Coronary artery (tissue), 2 donors: Measurements from ENCODE around the gene SMAD6.

Experiments used
- DNase-seq: peaks from one replicate; pipeline ENCODE4 v3.0.0-alpha.2; 2017; ENCODE audit warnings: low spot score
- H3K27ac ChIP-seq, 2 donors: fragments of 200-600 bp; sonication (generic); one replicate each; pipeline ENCODE4 v1.5.1; 2016 to 2019
- H3K4me3 ChIP-seq: fragments of 200-600 bp; sonication (generic); 2 replicates; pipeline ENCODE4 v1.5.1; 2016; ENCODE audit warnings: mild to moderate bottlenecking, moderate library complexity
- TF ChIP-seq, protein P1 (sequence below): fragments of 200-600 bp; sonication (generic); IDR thresholded peaks from one replicate; pipeline ENCODE4 v1.5.1; 2019; ENCODE audit warnings: antibody characterized with exemption

Gene SMAD6

DNA sequence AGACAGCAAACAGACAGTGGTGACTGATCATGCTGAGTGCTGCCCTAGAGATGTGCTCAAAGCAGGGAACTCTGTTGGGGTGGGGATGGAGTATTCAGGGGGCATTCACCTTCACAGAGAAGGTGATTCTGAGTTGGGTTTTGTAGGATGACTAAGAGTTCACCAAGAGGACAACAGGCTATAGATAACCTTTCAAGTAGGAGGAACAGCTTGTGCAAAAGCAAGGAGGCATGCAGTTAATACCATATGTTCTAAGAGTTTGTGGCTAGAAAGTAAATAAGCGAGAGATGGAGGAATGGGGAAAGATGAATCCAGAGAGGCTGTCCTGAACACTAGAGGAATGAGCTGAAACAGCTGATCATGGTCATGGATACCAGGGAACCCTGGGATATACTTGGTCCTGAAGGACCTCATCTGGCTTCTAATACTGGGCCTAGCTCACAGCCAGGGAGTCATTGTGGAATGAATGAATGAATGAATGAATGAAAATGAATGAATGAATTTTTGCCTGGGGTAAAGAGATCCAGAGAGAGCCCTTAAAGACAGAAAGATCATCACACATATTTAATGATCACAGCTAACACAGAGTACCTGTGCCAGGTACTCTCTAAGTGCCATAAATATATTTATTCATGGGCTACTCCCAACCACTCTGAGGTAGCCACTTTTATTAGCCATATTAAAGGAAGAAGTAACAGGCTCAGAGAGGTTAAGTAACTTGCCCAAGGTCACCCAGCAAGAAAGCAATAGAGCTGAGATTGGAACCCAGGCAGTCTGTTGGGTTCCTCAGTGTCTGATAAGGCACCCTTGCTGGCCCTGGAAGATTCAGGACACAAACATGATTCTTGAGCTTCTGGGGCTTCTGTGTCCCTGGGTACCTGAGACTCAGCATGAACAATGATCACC lies 22.0 kb downstream of the SMAD6 start:
- Histone ChIP-seq H3K4me3 (peak overlapping the region; percentile 5), H3K27ac (peak overlapping the region; percentile 28 to 67)
- TF ChIP-seq, protein P1, sequence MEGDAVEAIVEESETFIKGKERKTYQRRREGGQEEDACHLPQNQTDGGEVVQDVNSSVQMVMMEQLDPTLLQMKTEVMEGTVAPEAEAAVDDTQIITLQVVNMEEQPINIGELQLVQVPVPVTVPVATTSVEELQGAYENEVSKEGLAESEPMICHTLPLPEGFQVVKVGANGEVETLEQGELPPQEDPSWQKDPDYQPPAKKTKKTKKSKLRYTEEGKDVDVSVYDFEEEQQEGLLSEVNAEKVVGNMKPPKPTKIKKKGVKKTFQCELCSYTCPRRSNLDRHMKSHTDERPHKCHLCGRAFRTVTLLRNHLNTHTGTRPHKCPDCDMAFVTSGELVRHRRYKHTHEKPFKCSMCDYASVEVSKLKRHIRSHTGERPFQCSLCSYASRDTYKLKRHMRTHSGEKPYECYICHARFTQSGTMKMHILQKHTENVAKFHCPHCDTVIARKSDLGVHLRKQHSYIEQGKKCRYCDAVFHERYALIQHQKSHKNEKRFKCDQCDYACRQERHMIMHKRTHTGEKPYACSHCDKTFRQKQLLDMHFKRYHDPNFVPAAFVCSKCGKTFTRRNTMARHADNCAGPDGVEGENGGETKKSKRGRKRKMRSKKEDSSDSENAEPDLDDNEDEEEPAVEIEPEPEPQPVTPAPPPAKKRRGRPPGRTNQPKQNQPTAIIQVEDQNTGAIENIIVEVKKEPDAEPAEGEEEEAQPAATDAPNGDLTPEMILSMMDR, result no peak
- DNase-seq, result no peak

DNA sequence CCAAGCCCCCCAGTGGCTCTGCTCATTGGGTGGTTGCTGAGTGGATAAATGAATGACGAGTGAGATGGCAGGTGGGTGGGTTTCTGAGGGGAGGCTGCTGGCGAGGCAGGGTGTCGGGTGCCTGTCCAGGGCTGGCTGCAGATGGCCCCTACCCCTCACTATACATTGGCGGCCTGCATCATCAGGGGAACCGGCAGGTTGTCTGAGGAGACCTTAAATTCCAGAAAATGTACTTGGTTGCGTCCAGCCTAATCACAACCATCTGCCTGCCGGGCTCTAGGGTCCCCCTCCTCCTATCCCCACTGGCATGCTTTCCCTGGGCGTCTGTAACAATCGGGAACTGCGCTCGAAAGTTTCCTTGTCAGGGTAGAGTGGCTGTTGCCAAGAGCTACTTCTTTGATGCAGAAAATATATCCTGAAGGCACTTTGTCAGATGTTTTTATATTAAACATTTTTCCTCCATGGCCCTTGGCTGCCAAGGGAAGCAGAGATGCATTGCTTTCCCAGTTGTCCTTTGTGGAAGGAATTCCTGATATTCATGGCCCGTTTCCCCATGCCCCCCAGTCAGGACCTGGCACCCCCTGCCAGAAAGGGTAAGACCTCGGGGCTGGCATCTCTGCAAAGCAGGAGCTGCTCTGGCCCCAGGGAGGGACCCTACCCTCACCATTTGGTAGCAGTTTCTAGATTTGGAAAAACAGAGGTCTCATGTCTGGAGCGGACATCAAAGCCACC lies 22.9 kb downstream of the SMAD6 start:
- no peak for DNase-seq
- Histone ChIP-seq H3K27ac (peak overlapping the region; percentile 28 to 67), H3K4me3 (peak overlapping the region; percentile 5)
- TF ChIP-seq, protein P1, result no peak

DNA sequence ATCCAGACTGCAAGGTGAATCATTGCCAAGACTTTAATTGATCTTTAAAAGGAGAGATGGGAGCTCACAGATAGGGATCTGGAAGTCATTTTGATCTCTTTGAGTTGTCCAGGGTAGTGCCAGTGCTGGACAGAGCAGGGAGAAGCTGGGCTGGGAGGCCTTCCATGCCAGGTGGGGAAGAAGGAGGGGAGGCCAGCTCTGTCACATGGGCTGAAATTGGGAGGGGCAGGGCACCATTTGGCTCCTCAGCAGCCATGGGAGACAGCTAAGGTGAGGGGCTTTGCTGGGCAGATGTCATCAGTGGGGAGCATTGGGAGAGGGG lies 23.4 kb downstream of the SMAD6 start:
- H3K27ac ChIP-seq, result peak overlapping the region; percentile 28 to 67
- no peak for DNase-seq
- TF ChIP-seq, protein P1, result no peak

DNA sequence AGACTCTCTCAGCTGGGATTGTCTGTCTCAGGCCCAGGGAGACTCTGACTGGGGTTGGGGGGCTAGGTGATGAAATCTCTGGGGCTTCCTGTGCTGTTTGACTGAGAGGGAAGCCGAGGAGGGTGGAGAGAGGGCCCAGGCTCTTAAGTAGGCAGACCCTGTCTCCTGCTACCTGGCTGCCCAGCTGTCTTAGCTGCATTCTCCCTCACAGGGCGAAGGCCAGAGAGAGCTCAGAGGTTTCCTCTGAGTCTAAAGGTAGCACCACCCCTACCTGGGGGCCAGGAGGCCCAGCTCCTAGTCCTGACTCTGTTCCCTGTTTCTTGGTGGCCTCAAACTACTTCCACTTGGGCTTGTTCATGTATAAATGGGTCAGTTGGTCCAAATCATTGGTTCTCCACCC lies 24.4 kb downstream of the SMAD6 start:
- DNase-seq, result no peak
- Histone ChIP-seq H3K4me3 (no peak overlapping the region), H3K27ac (peak overlapping the region; percentile 28 to 67)
- TF ChIP-seq, protein P1, result no peak

More for the DNA sequence above, 23.4 kb downstream of the SMAD6 start:
- no peak overlapping the region for H3K4me3 ChIP-seq

DNA sequence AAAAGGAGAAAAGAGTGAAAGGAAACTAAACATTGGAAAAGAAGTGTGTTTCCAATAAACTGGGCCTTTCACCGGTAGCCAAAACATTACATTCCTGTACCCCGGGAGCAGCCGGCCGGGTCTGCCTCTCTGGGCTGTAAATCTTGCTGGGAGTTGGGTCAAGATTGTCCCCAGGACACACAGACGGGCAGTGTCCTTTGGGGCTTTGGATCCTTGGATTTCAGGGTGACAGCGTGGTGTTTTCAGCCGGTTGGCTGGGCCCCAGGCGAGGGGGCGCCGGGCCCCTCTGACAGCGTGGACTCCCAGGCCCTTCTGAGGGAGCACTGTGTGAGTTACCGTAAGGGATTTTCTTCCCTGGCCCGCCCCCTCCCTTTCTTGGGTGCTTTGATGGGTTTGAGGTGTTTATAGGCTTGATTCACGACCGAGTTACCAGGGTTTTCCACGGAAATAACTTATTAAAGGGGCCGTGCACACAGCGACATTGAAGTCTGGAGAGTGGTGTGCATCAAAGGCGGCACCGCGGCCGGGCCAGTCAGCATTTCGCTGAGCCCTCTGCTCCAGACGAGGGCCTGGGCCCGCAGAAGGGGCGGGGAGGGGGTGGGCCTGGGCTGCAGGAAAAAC lies 27.4 kb downstream of the SMAD6 start:
- TF ChIP-seq, protein P1, result no peak
- H3K4me3 ChIP-seq, result peak overlapping the region; percentile 64
- peak overlapping the region; percentile 82 to 91 for H3K27ac ChIP-seq
- DNase-seq, result no peak

DNA sequence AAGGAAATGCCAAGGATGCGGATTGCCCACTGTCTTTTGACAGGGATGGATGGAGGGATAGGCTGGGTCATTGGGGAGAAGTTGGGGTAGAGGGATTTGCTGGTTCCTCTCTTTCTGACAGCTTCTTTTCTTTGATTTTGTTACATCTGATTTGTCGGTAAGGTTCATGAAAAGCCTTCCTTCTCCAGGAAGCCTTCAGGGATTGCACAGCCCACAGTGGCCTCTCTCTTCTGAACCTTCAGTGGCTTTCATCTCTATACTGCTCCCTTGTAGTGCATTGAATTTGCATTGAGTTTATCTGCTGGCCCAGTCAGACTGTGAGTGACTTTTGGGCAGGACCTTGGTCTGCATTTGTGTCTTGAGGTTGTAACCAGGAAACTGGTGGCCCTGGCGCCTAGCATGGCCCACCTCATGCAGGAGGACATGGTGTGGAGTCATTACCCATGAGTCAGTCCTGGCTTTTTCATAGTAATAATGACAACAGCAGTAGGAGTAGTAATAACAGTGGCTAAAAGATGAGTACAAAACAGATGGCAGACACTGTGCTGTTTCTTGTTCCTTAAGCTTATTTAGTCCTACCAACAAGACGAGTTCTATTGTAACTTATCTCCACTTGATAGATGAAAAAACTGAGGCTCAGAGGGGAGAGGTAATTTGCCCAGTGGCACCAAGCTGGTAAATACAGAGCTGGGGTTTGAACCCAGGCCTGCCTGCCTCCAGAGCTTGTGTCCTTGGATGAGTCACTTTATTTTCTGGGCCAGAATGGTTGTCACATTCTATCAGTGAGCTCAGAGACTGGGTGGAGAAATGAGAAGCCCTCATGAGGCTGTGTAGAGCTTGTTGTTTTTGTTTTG lies 28.4 kb downstream of the SMAD6 start:
- peak overlapping the region; percentile 82 to 91 for H3K27ac ChIP-seq
- TF ChIP-seq, protein P1, result no peak
- no peak for DNase-seq

More for the DNA sequence above, 28.4 kb downstream of the SMAD6 start:
- peak overlapping the region; percentile 64 for H3K4me3 ChIP-seq
